Naive thymus-derived CD8-positive, alpha-beta T cell (primary cell): ENCODE results near the gene NR2E1. TPM values are rescaled to one million over a fixed set of nuclear protein-coding genes. Genes with fewer than 3 reads are reported as not detected.
A peak's percentile ranks its signal among the peaks of the same experiment; 100 is the strongest.

Experiments
- ATAC-seq, 2 donors: fragments of 150-1000 bp; cut with Tn5 transposase in 1 of 2; sonication (Bioruptor Pico), chemical (Tn5 transposase) in 1 of 2; 1 replicate in 1 of 2; 2 replicates in 1 of 2; pipeline ENCODE4 v1.10.0; 2021; ENCODE audit warnings: mild to moderate bottlenecking in 2 of 2, moderate library complexity in 2 of 2
- POLR2A ChIA-PET: fragments of 350-600 bp; sonication (Branson Sonifier 250); formaldehyde crosslinking; loops from one replicate; lab custom pipeline; 2021; ENCODE audit warnings: antibody characterized with exemption; lab: Charles Lee
- DNase-seq, 10 donors: peaks; one replicate each; pipeline versions ENCODE4 v3.0.0 to v3.0.0-alpha.2; 2020 to 2022
- H3K27ac Mint-ChIP-seq, 10 donors: one replicate each; pipeline ENCODE4 v1.8.0; 2020 to 2022; ENCODE audit warnings: mild to moderate bottlenecking in 10 of 10, mixed read lengths in 10 of 10, moderate library complexity in 4 of 10, inconsistent platforms in 1 of 10
- H3K27me3 Mint-ChIP-seq, 5 donors: one replicate each; pipeline ENCODE4 v1.8.0; 2021 to 2022; ENCODE audit warnings: mixed read lengths in 5 of 5
- H3K36me3 Mint-ChIP-seq, 3 donors: one replicate each; pipeline ENCODE4 v1.8.0; 2020 to 2022; ENCODE audit warnings: mixed read lengths in 3 of 3, mild to moderate bottlenecking in 2 of 3, inconsistent platforms in 1 of 3
- H3K4me1 Mint-ChIP-seq, 4 donors: one replicate each; pipeline ENCODE4 v1.8.0; 2021 to 2022; ENCODE audit warnings: mixed read lengths in 4 of 4
- H3K4me3 Mint-ChIP-seq, 10 donors: one replicate each; pipeline ENCODE4 v1.8.0; 2020 to 2022; ENCODE audit warnings: mild to moderate bottlenecking in 10 of 10, mixed read lengths in 10 of 10, moderate library complexity in 6 of 10, inconsistent platforms in 1 of 10
- H3K9me3 Mint-ChIP-seq, 9 donors: one replicate each; pipeline ENCODE4 v1.8.0; 2020 to 2022; ENCODE audit warnings: mixed read lengths in 9 of 9, mild to moderate bottlenecking in 3 of 9, inconsistent platforms in 1 of 9, moderate library complexity in 1 of 9
- polyA plus RNA-seq, 3 donors: library from polyadenylated mRNA; unstranded; fragments of 300-500 nt; fragmentation: Illumina TruSeq; gene quantifications; one replicate each; pipeline ENCODE4 v1.2.3, GENCODE V29; 2021
- total RNA-seq, 8 experiments: library from RNA in 2 of 8; stranded (reverse) in 2 of 8; gene quantifications; one replicate each; pipeline ENCODE4 v1.2.3 and lab custom pipeline; 2021 to 2026

NR2E1 gene
- total and polyA plus RNA-seq, 5 experiments from 2014 or later, result not detected

GRCh38 chr6:108168090-108168463 lies 2.3 kb downstream of the NR2E1 start:
- Mint-ChIP-seq H3K4me3 (peak overlapping the region; percentile 59 to 80 (median 72)), H3K4me1 (peaks cover 26 to 71% (median 50%) of the 10 kb centered on the region in 4 donors), H3K27ac (no peak overlapping the region), H3K36me3 (peaks cover 0 to 4% (median 4%) of the 10 kb centered on the region in 3 donors), H3K9me3 (no peaks in the 10 kb centered on the region), H3K27me3 (peaks cover 52 to 91% (median 69%) of the 10 kb centered on the region in 5 donors)
- POLR2A ChIA-PET, result no interaction called here
- no peak for DNase-seq
- ATAC-seq, result peak in 1 of 2 donors; percentile 28

DNA sequence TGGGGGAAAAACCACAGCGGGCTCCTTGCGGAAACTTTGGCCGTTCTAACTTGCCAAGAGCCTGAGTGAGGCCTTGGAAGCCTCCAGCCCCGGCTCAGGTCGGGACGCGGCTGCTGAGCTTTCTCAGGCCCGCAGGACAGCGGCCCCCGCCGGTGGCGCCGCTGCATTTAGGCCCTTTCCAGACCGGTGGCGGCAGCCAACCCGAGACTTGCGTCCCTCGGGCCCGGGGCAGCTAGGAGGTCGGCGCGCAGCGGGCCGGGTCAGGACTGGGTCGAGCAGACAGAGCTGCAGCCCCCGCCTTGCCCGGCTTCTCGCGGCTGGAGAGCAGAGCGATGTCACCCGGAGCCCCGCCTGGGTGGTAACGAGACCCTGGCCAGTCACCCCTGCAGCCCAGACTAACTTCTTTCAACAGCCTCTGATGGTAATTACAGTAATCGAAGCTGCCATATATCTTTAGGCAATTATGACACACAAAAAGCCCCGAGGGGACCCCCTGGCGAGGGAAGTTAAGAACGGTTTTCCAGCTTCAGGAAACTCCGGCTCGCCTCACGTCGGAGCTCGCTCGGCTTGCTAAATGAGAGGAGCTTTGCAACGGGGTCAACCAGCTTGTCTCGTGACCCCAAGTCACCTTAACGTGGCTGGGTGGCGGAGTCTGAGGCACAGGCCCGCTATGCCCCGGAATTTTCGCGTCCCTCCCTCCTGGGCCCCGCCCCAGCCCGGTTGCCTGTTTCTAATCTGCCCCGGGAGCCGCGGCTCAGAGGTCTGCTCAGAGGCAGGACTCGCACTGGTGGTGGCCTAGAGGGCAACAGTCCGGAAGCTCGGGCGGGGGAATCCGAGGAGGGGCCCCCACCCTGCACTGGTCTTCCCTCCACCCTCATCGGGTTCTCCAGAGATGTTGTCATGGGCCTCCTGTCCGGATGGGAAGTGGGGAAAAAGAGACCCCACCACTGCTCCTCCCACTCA lies 3.0 kb downstream of the NR2E1 start:
- peak; percentile 46 to 59 for ATAC-seq
- no peak for DNase-seq
- H3K27ac Mint-ChIP-seq, result no peak overlapping the region
- peaks cover 50 to 91% (median 66%) of the 10 kb centered on the region in 5 donors for H3K27me3 Mint-ChIP-seq
- peaks cover 0 to 4% (median 4%) of the 10 kb centered on the region in 3 donors for H3K36me3 Mint-ChIP-seq
- peaks cover 23 to 68% (median 48%) of the 10 kb centered on the region in 4 donors for H3K4me1 Mint-ChIP-seq
- H3K9me3 Mint-ChIP-seq, result no peaks in the 10 kb centered on the region
- POLR2A ChIA-PET, result no interaction called here
- peak overlapping the region; percentile 59 to 80 (median 74) for H3K4me3 Mint-ChIP-seq

DNA sequence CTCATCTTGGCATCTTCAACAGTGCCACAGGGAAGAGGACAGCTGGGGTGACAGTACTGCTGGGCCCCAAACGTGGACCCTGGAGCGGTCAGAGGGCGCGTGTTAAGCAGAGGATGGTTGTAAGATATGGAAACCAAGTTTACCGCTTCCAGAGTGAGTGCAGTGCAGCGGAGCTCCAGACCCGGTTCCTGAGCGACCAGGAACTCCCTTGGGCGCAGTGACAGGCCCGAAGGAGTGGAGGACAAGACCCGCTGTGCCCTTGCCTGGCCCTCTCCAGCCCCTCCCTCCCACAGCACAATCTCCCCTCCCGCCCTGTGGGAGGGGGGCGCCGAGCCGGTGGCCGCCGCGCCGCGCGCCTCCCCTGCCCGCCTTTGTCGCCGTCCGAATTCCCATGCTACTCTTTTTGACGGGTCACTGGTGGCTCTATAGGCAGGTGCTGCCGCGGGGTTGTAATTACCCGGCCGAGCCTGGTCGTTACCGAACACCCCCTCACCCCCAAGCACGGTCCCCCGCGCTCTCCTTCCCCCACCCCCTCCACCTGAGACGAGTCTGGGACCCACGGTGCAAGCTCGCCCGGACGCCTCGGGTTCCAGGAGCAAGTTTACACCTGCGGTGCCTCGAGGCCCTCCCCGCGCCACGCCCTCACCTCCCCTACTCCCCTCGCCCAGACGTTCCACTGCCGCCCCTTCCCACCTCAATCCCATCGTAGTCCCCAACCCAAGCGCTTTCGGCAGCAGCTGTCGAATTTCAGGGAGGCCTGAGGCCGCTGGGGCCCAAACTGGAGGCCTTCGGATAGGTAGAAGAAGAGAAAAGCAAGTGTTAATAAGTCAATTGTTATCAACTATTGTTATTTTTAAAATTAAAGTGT lies 3.9 kb downstream of the NR2E1 start:
- no peak overlapping the region for H3K27ac Mint-ChIP-seq
- peak in 1 of 2 donors; percentile 10 for ATAC-seq

GRCh38 chr6:108170332-108171290 lies 4.8 kb downstream of the NR2E1 start:
- Mint-ChIP-seq H3K27ac (peak overlapping the region in 1 of 10 donors; percentile 43), H3K4me1 (peaks cover 27 to 70% (median 44%) of the 10 kb centered on the region in 4 donors), H3K9me3 (peaks cover 0 to 3% (median 0%) of the 10 kb centered on the region in 9 donors), H3K36me3 (peaks cover 0 to 3% (median 2%) of the 10 kb centered on the region in 3 donors), H3K27me3 (peaks cover 49 to 91% (median 67%) of the 10 kb centered on the region in 5 donors), H3K4me3 (peak overlapping the region in 6 of 10 donors; percentile 0 to 73 (median 51))
- ATAC-seq (no peak), DNase-seq (no peak)
- POLR2A ChIA-PET, result interaction anchor here (0.6 kb wide), 1 partner anchor 350 kb away, joined by 3 read pairs; no protein-coding TSS in a partner anchor

More for the DNA sequence above, 3.9 kb downstream of the NR2E1 start:
- peaks cover 25 to 70% (median 43%) of the 10 kb centered on the region in 4 donors for H3K4me1 Mint-ChIP-seq
- peak overlapping the region; percentile 59 to 80 (median 74) for H3K4me3 Mint-ChIP-seq
- H3K9me3 Mint-ChIP-seq, result peaks cover 0 to 3% (median 0%) of the 10 kb centered on the region in 9 donors
- POLR2A ChIA-PET, result interaction anchor here (0.6 kb wide), 1 partner anchor 351 kb away, joined by 3 read pairs; no protein-coding TSS in a partner anchor
- peaks cover 0 to 4% (median 4%) of the 10 kb centered on the region in 3 donors for H3K36me3 Mint-ChIP-seq
- peaks cover 47 to 91% (median 64%) of the 10 kb centered on the region in 5 donors for H3K27me3 Mint-ChIP-seq
- DNase-seq, result no peak

DNA sequence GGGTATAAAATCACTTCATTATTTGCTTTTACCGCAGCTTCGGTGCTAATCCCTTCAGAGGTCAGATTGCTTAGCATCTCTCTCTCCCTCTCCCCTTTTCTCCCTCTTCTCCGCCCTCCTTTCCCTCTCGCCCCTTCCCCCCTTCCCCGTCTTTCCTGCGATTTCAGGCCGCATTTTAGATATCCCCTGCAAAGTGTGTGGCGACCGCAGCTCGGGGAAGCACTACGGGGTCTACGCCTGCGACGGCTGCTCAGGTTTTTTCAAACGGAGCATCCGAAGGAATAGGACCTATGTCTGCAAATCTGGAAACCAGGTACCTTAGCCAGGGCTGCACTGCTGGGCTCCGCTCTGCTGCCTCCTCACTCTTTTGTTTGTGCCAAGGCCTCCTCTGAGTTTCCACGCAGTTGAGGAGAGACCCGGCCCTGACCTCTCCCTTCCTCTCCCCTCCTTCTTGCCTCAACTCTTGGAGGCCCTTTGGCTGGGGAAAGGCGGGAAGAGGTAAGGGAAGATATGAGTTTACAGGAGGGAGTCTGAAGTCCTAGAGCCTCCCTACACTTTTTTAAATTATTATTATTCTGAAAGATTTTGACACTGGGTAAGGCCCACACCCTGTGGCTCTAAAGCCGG lies 5.6 kb downstream of the NR2E1 start:
- H3K27me3 Mint-ChIP-seq, result peaks cover 47 to 91% (median 67%) of the 10 kb centered on the region in 5 donors

GRCh38 chr6:108171918-108172516 lies 6.2 kb downstream of the NR2E1 start:
- POLR2A ChIA-PET, result no interaction called here
- ATAC-seq, result no peak
- Mint-ChIP-seq H3K4me3 (no peak overlapping the region), H3K4me1 (peaks cover 25 to 65% (median 41%) of the 10 kb centered on the region in 4 donors), H3K27ac (no peak overlapping the region), H3K9me3 (peaks cover 0 to 3% (median 0%) of the 10 kb centered on the region in 9 donors), H3K27me3 (peaks cover 45 to 91% (median 69%) of the 10 kb centered on the region in 5 donors), H3K36me3 (peaks cover 0 to 2% (median 2%) of the 10 kb centered on the region in 3 donors)
- DNase-seq, result no peak

More for the DNA sequence above, 5.6 kb downstream of the NR2E1 start:
- ATAC-seq (no peak), DNase-seq (no peak)
- peaks cover 0 to 3% (median 0%) of the 10 kb centered on the region in 9 donors for H3K9me3 Mint-ChIP-seq
- POLR2A ChIA-PET, result no interaction called here
- peak overlapping the region in 3 of 10 donors; percentile 15 to 45 (median 18) for H3K4me3 Mint-ChIP-seq
- H3K27ac Mint-ChIP-seq, result no peak overlapping the region
- H3K36me3 Mint-ChIP-seq, result peaks cover 0 to 2% (median 0%) of the 10 kb centered on the region in 3 donors
- H3K4me1 Mint-ChIP-seq, result peaks cover 25 to 70% (median 44%) of the 10 kb centered on the region in 4 donors

DNA sequence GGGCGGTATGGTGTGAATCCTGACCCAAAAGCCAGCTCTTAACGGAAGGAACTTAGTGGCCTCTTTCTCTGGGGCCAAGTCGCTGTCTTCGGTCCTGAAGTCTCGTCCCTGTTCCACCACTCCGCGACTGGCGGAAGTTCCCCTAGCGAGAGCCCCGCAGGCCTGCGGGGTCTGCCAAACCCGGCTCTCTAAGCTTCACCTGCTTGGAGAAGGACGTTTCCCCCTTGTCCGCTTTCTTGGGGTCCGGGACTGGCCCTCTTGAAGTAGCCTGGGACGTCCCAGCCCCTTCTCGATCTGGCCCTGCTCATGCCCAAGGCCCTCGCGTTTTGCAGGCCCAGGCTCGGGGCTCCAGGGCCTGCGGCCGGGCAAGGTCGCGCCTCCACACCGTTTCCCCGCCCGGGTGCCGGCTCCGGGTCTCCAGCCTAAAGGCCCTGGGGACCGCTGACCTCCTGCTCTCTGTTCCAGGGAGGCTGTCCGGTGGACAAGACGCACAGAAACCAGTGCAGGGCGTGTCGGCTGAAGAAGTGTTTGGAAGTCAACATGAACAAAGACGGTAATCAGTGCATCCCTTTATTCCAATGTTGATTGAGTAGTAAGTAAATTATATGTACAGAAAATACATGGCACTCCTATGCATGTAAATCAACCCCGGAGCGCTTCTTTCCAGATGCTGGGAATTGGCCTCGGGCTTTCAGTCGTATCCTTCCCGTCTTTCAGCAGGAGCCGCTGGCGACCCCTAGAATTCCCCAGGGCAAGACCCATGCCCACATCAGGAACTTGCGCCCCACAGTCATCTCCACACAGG lies 8.8 kb downstream of the NR2E1 start:
- peak overlapping the region in 7 of 10 donors; percentile 4 to 74 (median 38) for H3K4me3 Mint-ChIP-seq
- H3K4me1 Mint-ChIP-seq, result peaks cover 16 to 41% (median 24%) of the 10 kb centered on the region in 4 donors
- H3K27ac Mint-ChIP-seq, result no peak overlapping the region
- H3K9me3 Mint-ChIP-seq, result peaks cover 0 to 3% (median 0%) of the 10 kb centered on the region in 9 donors
- POLR2A ChIA-PET, result no interaction called here
- peaks cover 0 to 4% (median 0%) of the 10 kb centered on the region in 3 donors for H3K36me3 Mint-ChIP-seq
- H3K27me3 Mint-ChIP-seq, result peaks cover 50 to 100% (median 73%) of the 10 kb centered on the region in 5 donors
- DNase-seq, result peak in 6 of 10 donors; percentile 23 to 49 (median 39)
- ATAC-seq, result peak; percentile 74 to 76

DNA sequence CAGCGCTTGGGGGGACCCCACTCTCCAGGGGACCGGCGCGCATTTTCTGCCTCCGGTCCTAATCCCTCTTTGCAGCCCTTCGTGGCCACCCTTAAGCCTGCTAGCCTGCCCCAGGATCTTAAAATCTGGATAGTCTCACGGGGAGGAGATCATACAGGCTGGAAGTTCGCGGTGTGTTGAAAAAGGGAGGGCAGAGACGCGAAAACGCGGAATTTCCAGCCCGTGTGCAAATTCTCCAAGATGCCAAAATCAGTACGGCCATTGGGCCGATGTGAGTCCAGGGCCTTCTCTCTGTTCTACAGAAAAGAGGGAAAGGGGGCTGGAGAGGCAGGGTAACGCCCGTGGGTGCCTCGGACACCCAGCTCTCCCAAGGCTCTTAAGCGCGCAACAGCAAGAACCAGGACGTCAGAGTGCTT lies 9.4 kb downstream of the NR2E1 start:
- Mint-ChIP-seq H3K4me3 (peak overlapping the region; percentile 20 to 74 (median 49)), H3K36me3 (peaks cover 0 to 4% (median 0%) of the 10 kb centered on the region in 3 donors), H3K9me3 (peaks cover 0 to 3% (median 0%) of the 10 kb centered on the region in 9 donors), H3K4me1 (peaks cover 13 to 37% (median 24%) of the 10 kb centered on the region in 4 donors), H3K27ac (no peak overlapping the region), H3K27me3 (peaks cover 53 to 100% (median 78%) of the 10 kb centered on the region in 5 donors)
- POLR2A ChIA-PET, result no interaction called here
- no peak for DNase-seq
- no peak for ATAC-seq

DNA sequence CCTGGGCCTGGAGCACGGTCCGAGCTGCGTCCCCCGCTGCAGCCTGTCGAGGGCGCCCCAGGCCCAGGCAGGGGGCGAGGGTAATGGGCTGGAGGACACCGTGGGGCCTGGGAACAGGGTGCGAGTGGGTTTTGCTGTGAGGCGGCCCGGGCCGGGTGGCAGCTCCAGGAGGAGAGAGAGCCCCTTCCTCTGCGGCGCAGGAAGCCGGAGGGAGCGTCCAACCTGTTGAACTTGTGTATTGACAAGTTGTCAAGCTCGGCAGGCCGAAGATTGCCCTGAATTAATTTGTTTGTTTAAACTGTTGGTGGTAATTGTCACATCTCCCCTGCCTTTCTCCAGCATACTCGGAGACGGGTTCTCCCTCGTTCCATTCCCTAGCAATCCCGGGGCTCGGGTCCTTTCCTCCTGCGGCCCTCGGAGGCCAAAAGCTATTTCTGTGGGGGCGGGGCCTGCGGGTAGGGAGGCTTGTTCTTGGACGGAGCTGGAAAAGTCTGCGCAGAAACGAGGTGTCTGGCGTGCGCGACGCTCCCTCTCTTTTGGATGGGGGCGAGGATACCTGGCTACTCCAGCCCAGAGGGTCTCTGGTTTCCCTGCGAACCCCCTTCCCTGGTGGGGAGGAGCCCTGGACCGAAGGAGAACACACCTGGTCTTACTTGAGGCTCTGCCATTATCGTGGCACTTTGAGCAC lies 9.9 kb downstream of the NR2E1 start:
- H3K27ac Mint-ChIP-seq, result peak overlapping the region in 1 of 10 donors; percentile 18

More for the DNA sequence above, 9.9 kb downstream of the NR2E1 start:
- peaks cover 13 to 36% (median 20%) of the 10 kb centered on the region in 4 donors for H3K4me1 Mint-ChIP-seq
- peaks cover 58 to 98% (median 78%) of the 10 kb centered on the region in 5 donors for H3K27me3 Mint-ChIP-seq
- H3K9me3 Mint-ChIP-seq, result peaks cover 0 to 3% (median 0%) of the 10 kb centered on the region in 9 donors
- POLR2A ChIA-PET, result no interaction called here
- DNase-seq, result no peak
- ATAC-seq, result no peak
- H3K4me3 Mint-ChIP-seq, result peak overlapping the region; percentile 36 to 73 (median 61)
- peaks cover 0 to 4% (median 0%) of the 10 kb centered on the region in 3 donors for H3K36me3 Mint-ChIP-seq
